OCI-M1 (cell line): ENCODE results near the gene TRAF1.

ENCODE experiments used
- DNase-seq: peaks from one replicate; lab custom pipeline; 2025; lab: John Stamatoyannopoulos, UW

Gene TRAF1

GRCh38 chr9:120870206-120870605 is 56.4 kb downstream of the TRAF1 start:
- DNase-seq: no peak

DNA sequence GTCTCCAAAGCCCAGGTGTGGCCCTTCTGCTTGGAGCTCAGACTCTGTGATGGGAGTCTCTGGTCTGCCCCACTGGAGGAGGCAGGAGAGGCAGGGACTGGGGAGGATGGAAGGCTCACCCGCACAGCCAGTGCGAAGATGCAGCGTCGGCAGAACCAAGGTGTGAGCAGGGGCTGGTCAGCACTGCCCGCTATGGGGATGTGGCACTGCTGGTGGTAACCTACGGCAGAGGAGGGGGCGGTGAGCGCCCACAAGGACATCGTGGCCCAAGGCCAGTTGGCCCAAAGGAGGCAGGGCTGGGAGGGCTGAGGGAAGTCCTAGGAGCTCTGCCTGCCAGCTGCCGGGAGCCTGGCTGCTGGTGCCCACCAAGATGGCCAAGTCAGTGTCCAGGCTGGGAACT is 56.9 kb downstream of the TRAF1 start:
- no peak for DNase-seq

- DNase-seq: no peak
Observed at GRCh38 chr9:120869360-120869687, 57.3 kb downstream of the TRAF1 start.

DNA sequence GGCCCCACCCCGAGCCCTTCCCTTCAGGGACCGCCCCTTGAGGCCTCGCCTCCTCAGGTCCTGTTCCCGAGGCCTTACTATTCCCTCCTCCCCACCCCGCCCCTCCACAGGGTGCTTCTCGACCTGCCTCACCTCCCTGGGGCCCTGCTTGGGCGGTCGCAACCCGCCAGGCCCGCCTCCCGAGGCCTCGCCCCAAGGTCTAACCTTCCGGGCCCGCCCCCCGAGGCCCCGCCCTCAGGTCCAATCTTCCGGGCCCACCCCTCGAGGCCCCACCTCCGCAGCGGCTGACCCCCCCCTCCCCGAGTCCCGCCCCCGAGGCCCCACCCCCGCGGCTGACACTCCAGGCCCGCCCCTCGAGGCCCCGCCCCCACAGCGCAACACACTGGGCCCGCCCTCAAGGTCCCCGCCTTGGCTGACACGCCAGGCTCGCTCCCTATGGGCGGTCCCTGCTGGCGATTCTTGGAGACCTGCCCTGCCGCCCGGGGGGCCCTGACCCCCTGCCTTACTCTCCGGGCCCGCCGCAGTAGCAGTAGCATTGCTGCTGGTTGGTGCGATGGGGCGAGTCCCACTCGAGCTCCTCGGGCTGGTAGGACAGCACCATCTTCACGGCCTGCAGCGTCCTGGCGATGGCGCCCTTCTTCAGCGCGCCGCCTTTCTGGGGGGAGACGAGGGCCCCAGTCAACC is 57.8 kb downstream of the TRAF1 start:
- DNase-seq: peak; percentile 98

DNA sequence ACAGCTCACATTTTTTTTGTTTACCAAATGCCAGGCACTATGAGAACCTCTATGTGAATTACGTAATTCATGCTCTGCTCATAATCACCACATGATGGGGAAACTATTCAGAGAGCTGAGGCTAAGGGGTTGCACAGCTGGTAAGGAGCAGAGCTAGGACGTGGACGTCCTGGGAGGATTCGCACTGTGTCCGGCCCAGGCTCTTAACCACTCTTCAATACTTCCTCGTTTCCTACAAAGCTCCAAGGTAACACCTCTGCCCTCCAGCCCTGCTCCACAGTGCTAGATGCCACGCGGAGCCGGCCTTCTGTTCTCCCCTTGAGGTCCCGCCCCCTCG is 58.3 kb downstream of the TRAF1 start:
- DNase-seq: no peak

GRCh38 chr9:120867676-120868338 is 58.8 kb downstream of the TRAF1 start:
- DNase-seq: no peak

DNA sequence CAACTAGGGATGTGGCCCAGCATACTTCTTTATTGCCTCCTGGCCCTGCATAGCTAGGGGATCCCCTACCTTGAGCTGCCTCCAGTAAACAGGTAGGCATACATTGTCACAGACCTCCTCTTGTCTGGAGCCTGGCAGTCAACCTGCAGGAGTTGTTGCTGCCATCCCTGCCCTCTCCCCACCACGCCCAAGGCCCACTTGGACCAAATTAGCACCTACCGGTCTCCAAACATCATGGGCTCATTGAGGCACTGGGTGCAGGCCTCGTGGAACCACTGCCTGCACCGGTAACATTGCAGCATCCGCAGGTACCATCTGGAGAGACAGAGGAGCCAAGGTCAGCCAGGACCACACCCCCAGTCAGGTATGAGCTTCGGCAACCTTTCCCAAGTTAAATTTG is 59.9 kb downstream of the TRAF1 start:
- DNase-seq: no peak

GRCh38 chr9:120865809-120866208 is 60.8 kb downstream of the TRAF1 start:
- DNase-seq: no peak

DNA sequence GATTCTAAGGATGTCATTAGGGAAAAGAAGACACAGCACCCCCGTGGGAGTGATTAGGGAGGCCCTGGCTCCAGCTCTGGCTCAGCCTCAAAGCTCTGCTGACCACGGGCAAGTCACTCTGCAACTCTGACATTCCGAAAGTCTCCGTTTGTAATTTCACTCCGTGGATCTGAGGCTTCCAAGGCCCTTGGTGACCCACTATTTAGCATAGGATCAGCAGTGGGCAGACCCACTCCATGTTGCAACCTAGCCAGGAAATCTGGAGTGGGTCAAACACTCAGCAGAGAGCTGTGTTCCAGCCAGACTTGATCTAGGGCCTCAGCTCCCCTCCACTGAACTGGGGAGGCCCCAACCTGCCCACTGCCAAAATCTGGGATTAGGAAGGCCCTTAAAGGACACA is 61.4 kb downstream of the TRAF1 start:
- no peak for DNase-seq

GRCh38 chr9:120864719-120865118 is 61.9 kb downstream of the TRAF1 start:
- DNase-seq: no peak

DNA sequence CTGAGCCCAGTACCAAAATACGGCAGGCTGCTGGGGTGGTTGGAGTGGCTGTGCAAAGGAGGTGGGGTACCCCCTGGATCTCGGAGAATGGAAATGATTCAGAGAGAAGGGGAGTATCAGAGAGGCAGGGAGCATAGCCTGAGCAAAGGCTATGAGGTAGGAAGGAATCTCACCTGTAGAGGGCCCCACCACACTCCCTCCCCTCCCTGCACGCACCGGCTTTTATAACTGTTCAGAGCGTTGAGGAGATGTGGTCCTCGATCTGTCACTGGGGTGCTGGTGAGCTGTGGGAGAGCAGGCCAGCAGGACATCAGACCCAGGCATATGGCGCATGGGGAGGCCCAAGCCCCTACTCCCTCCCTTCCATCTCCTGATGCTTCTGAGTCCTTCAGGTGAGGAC is 62.8 kb downstream of the TRAF1 start:
- no peak for DNase-seq

- DNase-seq: no peak
Observed at GRCh38 chr9:120862452-120862851, 64.1 kb downstream of the TRAF1 start.

- no peak for DNase-seq
Observed at GRCh38 chr9:120861935-120862334, 64.7 kb downstream of the TRAF1 start.

DNA sequence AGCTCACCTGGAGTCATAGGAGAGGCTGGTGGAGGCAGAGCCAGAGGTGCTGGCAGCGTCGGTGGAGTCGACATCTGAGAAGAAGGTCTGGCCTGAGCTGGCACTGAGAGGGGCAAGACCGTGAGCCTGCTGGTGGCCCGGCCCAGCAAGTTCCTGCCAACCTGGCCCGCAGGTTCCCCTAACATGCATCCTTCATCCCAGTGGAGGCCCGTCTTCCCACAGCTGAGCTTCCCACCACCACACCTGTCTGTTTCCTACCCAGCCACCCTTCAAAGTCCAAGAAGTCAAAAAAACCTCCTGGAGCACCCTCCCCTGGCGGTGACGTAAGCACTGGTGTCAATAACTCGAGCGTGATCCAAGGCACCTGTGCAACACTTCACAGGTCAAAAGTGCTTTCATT is 66.5 kb downstream of the TRAF1 start:
- no peak for DNase-seq

DNA sequence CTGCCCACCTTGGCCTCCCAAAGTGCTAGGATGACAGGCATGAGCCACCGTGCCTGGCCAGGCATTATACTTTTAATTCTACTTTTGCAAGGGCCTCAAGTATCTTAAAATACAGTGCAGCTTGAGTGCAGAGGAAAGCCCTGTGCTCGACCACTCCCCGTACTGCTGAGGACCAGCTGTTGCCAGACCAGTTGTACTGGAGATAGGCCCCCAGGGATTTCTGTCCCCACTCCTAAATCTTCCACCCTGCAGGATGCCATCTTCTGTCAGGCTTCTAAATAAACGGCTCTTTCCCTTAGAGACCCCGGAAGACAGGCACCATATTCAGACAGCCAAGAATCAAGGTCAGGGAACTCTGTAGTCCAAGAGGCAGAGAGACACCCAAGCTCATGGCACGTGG is 67.2 kb downstream of the TRAF1 start:
- DNase-seq: no peak

GRCh38 chr9:120857902-120858301 is 68.7 kb downstream of the TRAF1 start:
- DNase-seq: no peak

DNA sequence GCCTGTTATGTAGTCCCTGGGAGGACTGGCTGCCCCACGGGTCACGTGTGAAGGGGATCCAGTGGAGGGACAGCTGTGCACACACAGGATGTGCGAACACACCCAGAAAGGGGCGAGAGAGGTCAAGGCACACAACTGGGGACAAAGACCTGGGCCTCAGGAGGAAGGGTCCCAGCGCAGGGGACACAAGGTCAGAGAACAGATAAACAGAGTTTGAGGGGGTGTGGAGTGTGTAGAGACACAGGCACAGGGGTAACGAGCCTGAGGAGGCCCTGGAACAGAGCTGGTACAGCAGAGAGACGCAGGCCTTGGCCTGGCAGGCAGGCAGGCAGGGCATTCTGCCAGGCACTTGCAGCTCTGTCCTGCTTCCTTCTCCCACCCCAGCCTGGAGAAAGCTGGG is 69.1 kb downstream of the TRAF1 start:
- no peak for DNase-seq

DNA sequence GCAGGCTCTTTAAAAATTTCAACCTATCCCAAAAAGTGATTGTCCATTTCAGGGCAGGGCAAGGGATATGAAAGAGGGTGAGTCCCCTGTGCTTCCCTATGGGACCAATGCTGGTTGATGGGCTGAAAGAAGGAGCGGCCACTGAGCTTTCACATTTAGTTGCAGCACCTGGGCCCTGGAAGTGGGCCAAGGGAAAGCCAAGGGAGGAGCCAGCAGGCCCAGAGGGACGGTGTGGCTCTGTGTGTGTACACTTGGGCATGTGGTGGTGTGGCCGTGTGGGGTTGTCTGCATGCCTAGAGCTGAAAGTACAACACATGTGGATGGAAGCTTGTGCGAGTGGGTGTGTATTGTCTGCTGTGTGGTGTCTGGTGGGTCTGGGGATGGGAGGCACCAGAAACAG is 69.9 kb downstream of the TRAF1 start:
- no peak for DNase-seq

DNA sequence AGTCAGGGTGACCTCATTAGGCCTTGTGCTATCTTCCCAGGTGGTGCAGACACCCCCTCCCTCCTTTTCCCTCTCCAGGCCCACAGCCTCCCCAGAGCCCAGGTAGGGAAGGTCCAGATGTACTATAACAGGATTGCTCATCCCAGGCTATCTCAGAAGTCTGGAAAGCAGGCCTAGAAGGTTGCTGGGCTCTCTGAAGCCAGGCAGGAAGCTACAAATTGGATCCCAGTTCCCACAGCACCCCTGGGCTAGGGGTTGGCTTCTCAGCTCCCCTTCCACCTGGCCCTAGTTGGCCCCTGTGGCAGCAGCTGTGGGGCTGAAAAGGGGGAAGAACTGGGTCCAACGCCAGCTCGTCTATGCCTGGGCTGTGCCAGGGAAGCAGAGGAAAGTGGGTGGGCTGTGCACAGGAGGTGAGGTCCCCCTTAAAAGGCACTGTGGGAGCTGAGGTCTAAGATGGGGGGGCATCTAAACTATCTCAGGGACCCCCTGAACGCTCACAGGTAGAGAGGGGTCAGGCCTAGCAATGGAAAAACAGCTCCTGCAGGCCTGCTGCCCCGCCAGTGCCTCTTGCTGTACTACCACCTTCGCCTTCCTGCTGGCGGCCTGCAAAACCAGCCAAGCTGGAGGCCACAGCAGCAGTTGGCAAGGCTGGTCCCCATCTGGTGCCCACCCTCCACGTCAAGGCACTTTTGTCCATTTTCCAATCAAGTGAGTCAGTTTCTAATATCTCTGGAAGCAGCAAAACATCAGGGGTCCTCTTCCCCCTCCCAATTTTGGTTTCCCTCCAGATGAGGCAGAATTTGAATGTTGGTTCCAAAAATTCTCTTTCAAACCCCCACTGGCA is 70.5 kb downstream of the TRAF1 start:
- DNase-seq: no peak

GRCh38 chr9:120854596-120855327 is 71.8 kb downstream of the TRAF1 start:
- DNase-seq: no peak

GRCh38 chr9:120853198-120853597 is 73.4 kb downstream of the TRAF1 start:
- no peak for DNase-seq
